HepG2 (cell line): ENCODE measurements around the gene CCDC57. TPM values are rescaled to one million over a fixed set of nuclear protein-coding genes. Genes with fewer than 3 reads are reported as not detected.

Experiments
- CAMTA2 ChIP-seq: sonication (generic); formaldehyde crosslinking; IDR thresholded peaks from 2 replicates; pipeline ENCODE4 v1.4.0; 2020; ENCODE audit warnings: mild to moderate bottlenecking, missing genetic modification reagents, borderline replicate concordance
- FOXA3 ChIP-seq: IDR thresholded peaks from 2 replicates; pipeline ENCODE4 v1.6.1; 2016; ENCODE audit warnings: missing genetic modification reagents, missing compliant biosample characterization
- IKZF1 ChIP-seq: fragments of 450-650 bp; IDR thresholded peaks from 2 replicates; pipeline ENCODE4 v1.7.1; 2016
- JDP2 ChIP-seq: sonication (generic); formaldehyde crosslinking; IDR thresholded peaks from 2 replicates; pipeline ENCODE4 v1.8.1; 2022; ENCODE audit warnings: missing genetic modification reagents, borderline replicate concordance
- KAT7 ChIP-seq: IDR thresholded peaks from 2 replicates; pipeline ENCODE4 v1.6.1; 2018; ENCODE audit warnings: borderline replicate concordance, missing compliant biosample characterization
- MATR3 ChIP-seq: sonication (generic); formaldehyde crosslinking; IDR thresholded peaks from 2 replicates; pipeline ENCODE4 v1.4.0; 2020; ENCODE audit warnings: missing genetic modification reagents
- MEIS2 ChIP-seq: sonication (generic); formaldehyde crosslinking; IDR thresholded peaks from 2 replicates; pipeline ENCODE4 v1.9.0; 2021; ENCODE audit warnings: mild to moderate bottlenecking, missing genetic modification reagents
- MTF2 ChIP-seq: sonication (generic); formaldehyde crosslinking; IDR thresholded peaks from 2 replicates; pipeline ENCODE4 v1.5.0; 2020; ENCODE audit warnings: missing genetic modification reagents, borderline replicate concordance
- NCOA1 ChIP-seq: sonication (generic); formaldehyde crosslinking; IDR thresholded peaks from 2 replicates; pipeline ENCODE4 v1.9.0; 2021; ENCODE audit warnings: missing genetic modification reagents
- RBM22 ChIP-seq: fragments of 200-400 bp; formaldehyde crosslinking; optimal IDR thresholded peaks from 2 replicates; pipeline ENCODE3; 2017; ENCODE audit warnings: mild to moderate bottlenecking, low read length, moderate library complexity
- SALL1 ChIP-seq: sonication (generic); formaldehyde crosslinking; IDR thresholded peaks from 2 replicates; pipeline ENCODE4 v1.8.0; 2022; ENCODE audit warnings: mild to moderate bottlenecking, missing genetic modification reagents
- TCF7 ChIP-seq: sonication (generic); IDR thresholded peaks from 2 replicates; pipeline ENCODE4 v1.6.1; 2016; ENCODE audit warnings: antibody characterized with exemption, low read depth
- WIZ ChIP-seq: sonication (generic); formaldehyde crosslinking; IDR thresholded peaks from 2 replicates; pipeline ENCODE4 v1.5.1; 2020; ENCODE audit warnings: mild to moderate bottlenecking, missing genetic modification reagents
- ZNF224 ChIP-seq: sonication (generic); formaldehyde crosslinking; IDR thresholded peaks from 2 replicates; pipeline ENCODE4 v1.5.0; 2020; ENCODE audit warnings: mild to moderate bottlenecking, missing genetic modification reagents
- ZNF350 ChIP-seq: sonication (generic); formaldehyde crosslinking; IDR thresholded peaks from 2 replicates; pipeline ENCODE4 v1.4.0; 2020; ENCODE audit warnings: mild to moderate bottlenecking, low read depth, missing genetic modification reagents, borderline replicate concordance
- ZNF460 ChIP-seq: sonication (generic); formaldehyde crosslinking; IDR thresholded peaks from 2 replicates; pipeline ENCODE4 v1.5.1; 2020; ENCODE audit warnings: missing genetic modification reagents, mild to moderate bottlenecking, borderline replicate concordance
- ZNF569 ChIP-seq: sonication (generic); formaldehyde crosslinking; IDR thresholded peaks from 2 replicates; pipeline ENCODE4 v1.5.0; 2020; ENCODE audit warnings: mild to moderate bottlenecking, missing genetic modification reagents, moderate library complexity, borderline replicate concordance
- ZNF75D ChIP-seq: sonication (generic); formaldehyde crosslinking; IDR thresholded peaks from 2 replicates; pipeline ENCODE4 v1.8.1; 2023; ENCODE audit warnings: missing genetic modification reagents, mild to moderate bottlenecking, borderline replicate concordance
- ZNF761 ChIP-seq: sonication (generic); formaldehyde crosslinking; conservative IDR thresholded peaks from 2 replicates; pipeline ENCODE4 v1.4.0; 2020; ENCODE audit warnings: mild to moderate bottlenecking, missing genetic modification reagents
- ZNF841 ChIP-seq: sonication (generic); formaldehyde crosslinking; IDR thresholded peaks from 2 replicates; pipeline ENCODE4 v1.8.1; 2023; ENCODE audit warnings: missing genetic modification reagents, borderline replicate concordance
- polyA plus RNA-seq, 8 experiments: library from polyadenylated mRNA; depleted of rRNA in 3 of 8; stranded (reverse) in 7 of 8; unstranded in 1 of 8; fragments of >200 nt; fragmentation: Illumina TruSeq in 4 of 8; extraction: Trizol in 4 of 8; gene quantifications; 2 replicates each; pipeline versions ENCODE4 v1.2.1 to v1.2.3, GENCODE V29; 2011 to 2016; ENCODE audit warnings: low read depth in 4 of 8, missing spikeins in 1 of 8, mixed read lengths in 1 of 8; ENCODE audit not compliant: insufficient read depth in 1 of 8
- total RNA-seq, 5 experiments: library from RNA; depleted of rRNA; stranded (reverse); fragments of >200 nt; fragmentation: Illumina TruSeq; extraction: Trizol; gene quantifications; 2 replicates each; pipeline ENCODE4 v1.2.3, GENCODE V29; 2016; ENCODE audit warnings: low read depth in 1 of 5
- TF ChIP-seq, protein P1 (sequence below): sonication (generic); formaldehyde crosslinking; IDR thresholded peaks from 2 replicates; pipeline ENCODE4 v1.4.0; 2020; ENCODE audit warnings: mild to moderate bottlenecking, missing genetic modification reagents
- TF ChIP-seq, protein P2 (sequence below): sonication (generic); formaldehyde crosslinking; IDR thresholded peaks from 2 replicates; pipeline ENCODE4 v1.4.0; 2020; ENCODE audit warnings: mild to moderate bottlenecking, missing genetic modification reagents
- TF ChIP-seq, protein P3 (sequence below): sonication (generic); formaldehyde crosslinking; IDR thresholded peaks from 2 replicates; pipeline ENCODE4 v1.8.1; 2023; ENCODE audit warnings: missing genetic modification reagents, mild to moderate bottlenecking, borderline replicate concordance
- TF ChIP-seq, protein P4 (sequence below), 2 experiments: IDR thresholded peaks; 2 replicates each; pipeline ENCODE4 v1.6.1; 2011 to 2012; ENCODE audit warnings: low read length in 2 of 2, borderline replicate concordance in 1 of 2, low read depth in 1 of 2, mild to moderate bottlenecking in 1 of 2, moderate library complexity in 1 of 2

Gene CCDC57
- total and polyA plus RNA-seq, 2 of the 13 experiments (the other 11 are each of a cell fraction or from before 2014, with no cell fraction given) = 59.3 to 59.9 TPM

DNA sequence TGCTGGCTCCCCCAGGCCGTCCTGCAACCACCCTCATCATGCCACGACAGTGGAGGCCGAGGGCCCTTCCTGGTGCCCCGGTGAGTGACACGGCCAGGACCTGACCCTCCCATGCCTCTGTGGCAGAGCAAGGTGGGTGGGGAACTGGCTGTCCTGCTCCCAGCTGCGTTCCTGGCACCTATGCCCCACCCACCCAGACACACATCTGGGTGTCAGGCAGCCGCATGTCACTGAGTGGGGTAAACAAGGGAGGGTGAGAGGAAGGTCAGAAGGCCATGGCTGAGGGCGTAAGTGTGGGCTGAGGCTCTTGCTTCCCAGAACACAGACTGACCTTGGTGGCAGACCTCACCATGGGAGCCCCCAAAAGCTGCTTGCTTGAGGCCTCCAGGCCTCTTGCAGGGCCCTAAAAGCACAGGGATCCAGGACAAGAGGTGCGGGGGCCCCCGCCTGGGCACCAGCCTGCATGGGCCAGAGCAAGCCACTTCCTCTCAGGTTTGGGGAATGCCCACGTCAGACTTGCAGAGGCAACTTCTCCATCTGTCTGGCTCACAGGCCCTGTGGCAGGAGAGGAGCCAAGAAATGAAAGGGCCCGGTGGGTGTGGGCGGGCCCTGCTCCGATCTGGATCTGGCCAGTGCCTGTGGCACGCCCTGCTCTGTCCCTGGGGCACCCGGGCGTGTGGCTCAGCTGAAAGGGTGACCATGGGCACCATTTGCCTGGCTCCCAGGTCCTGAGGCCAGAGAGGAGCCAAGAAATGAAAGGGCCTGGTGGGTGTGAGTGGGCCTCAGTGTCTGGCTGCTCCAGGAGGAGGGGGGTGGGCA, 3.9 kb upstream of the CCDC57 start (continued):
- TF ChIP-seq TCF7 (no peak), NCOA1 (CRISPR knock-in tag) (no peak), KAT7 (CRISPR knock-in tag) (no peak), WIZ (CRISPR knock-in tag) (no peak), ZNF75D (CRISPR knock-in tag) (no peak), ZNF569 (CRISPR knock-in tag) (no peak), RBM22 (no peak), ZNF460 (CRISPR knock-in tag) (no peak), ZNF350 (CRISPR knock-in tag) (no peak), CAMTA2 (CRISPR knock-in tag) (no peak), ZNF224 (CRISPR knock-in tag) (no peak), ZNF761 (CRISPR knock-in tag) (no peak; the same call in 1 of the 2 replicates), FOXA3 (CRISPR knock-in tag) (peak; percentile 93), IKZF1 (no peak), MEIS2 (CRISPR knock-in tag) (no peak; the same call in 1 of the 2 replicates), SALL1 (CRISPR knock-in tag) (no peak), MTF2 (no peak), MATR3 (CRISPR knock-in tag) (no peak), JDP2 (CRISPR knock-in tag) (0 out of 2 replicates have a peak, but pooled peaks have one; percentile 30), ZNF841 (CRISPR knock-in tag) (no peak)
- TF ChIP-seq, protein P1, sequence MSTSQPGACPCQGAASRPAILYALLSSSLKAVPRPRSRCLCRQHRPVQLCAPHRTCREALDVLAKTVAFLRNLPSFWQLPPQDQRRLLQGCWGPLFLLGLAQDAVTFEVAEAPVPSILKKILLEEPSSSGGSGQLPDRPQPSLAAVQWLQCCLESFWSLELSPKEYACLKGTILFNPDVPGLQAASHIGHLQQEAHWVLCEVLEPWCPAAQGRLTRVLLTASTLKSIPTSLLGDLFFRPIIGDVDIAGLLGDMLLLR (CRISPR knock-in tag) = no peak
- TF ChIP-seq, protein P2, sequence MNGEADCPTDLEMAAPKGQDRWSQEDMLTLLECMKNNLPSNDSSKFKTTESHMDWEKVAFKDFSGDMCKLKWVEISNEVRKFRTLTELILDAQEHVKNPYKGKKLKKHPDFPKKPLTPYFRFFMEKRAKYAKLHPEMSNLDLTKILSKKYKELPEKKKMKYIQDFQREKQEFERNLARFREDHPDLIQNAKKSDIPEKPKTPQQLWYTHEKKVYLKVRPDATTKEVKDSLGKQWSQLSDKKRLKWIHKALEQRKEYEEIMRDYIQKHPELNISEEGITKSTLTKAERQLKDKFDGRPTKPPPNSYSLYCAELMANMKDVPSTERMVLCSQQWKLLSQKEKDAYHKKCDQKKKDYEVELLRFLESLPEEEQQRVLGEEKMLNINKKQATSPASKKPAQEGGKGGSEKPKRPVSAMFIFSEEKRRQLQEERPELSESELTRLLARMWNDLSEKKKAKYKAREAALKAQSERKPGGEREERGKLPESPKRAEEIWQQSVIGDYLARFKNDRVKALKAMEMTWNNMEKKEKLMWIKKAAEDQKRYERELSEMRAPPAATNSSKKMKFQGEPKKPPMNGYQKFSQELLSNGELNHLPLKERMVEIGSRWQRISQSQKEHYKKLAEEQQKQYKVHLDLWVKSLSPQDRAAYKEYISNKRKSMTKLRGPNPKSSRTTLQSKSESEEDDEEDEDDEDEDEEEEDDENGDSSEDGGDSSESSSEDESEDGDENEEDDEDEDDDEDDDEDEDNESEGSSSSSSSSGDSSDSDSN (CRISPR knock-in tag) = no peak; the same call in 1 of the 2 replicates
- TF ChIP-seq, protein P3, sequence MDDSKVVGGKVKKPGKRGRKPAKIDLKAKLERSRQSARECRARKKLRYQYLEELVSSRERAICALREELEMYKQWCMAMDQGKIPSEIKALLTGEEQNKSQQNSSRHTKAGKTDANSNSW (CRISPR knock-in tag) = no peak
- TF ChIP-seq, protein P4, sequence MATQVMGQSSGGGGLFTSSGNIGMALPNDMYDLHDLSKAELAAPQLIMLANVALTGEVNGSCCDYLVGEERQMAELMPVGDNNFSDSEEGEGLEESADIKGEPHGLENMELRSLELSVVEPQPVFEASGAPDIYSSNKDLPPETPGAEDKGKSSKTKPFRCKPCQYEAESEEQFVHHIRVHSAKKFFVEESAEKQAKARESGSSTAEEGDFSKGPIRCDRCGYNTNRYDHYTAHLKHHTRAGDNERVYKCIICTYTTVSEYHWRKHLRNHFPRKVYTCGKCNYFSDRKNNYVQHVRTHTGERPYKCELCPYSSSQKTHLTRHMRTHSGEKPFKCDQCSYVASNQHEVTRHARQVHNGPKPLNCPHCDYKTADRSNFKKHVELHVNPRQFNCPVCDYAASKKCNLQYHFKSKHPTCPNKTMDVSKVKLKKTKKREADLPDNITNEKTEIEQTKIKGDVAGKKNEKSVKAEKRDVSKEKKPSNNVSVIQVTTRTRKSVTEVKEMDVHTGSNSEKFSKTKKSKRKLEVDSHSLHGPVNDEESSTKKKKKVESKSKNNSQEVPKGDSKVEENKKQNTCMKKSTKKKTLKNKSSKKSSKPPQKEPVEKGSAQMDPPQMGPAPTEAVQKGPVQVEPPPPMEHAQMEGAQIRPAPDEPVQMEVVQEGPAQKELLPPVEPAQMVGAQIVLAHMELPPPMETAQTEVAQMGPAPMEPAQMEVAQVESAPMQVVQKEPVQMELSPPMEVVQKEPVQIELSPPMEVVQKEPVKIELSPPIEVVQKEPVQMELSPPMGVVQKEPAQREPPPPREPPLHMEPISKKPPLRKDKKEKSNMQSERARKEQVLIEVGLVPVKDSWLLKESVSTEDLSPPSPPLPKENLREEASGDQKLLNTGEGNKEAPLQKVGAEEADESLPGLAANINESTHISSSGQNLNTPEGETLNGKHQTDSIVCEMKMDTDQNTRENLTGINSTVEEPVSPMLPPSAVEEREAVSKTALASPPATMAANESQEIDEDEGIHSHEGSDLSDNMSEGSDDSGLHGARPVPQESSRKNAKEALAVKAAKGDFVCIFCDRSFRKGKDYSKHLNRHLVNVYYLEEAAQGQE (IDR thresholded peaks at IDR 0.05; ENCODE audit: borderline replicate concordance in 1 of 2, low read depth in 1 of 2, low read length in 2 of 2) = no peak
